B cell (primary cell): ENCODE results near the gene ZBTB14.

ENCODE experiments used
- EZH2 ChIP-seq: IDR thresholded peaks from 2 replicates; pipeline ENCODE4 v1.6.1; 2012; ENCODE audit warnings: borderline replicate concordance, low read depth, mild to moderate bottlenecking, moderate library complexity, low read length; ENCODE audit not compliant: insufficient read depth, poor library complexity, severe bottlenecking
- TF ChIP-seq, protein P1 (sequence below): fragments of 200-600 bp; IDR thresholded peaks from one replicate; pipeline ENCODE4 v1.8.0; 2022; ENCODE audit warnings: antibody characterized with exemption, mild to moderate bottlenecking

DNA sequence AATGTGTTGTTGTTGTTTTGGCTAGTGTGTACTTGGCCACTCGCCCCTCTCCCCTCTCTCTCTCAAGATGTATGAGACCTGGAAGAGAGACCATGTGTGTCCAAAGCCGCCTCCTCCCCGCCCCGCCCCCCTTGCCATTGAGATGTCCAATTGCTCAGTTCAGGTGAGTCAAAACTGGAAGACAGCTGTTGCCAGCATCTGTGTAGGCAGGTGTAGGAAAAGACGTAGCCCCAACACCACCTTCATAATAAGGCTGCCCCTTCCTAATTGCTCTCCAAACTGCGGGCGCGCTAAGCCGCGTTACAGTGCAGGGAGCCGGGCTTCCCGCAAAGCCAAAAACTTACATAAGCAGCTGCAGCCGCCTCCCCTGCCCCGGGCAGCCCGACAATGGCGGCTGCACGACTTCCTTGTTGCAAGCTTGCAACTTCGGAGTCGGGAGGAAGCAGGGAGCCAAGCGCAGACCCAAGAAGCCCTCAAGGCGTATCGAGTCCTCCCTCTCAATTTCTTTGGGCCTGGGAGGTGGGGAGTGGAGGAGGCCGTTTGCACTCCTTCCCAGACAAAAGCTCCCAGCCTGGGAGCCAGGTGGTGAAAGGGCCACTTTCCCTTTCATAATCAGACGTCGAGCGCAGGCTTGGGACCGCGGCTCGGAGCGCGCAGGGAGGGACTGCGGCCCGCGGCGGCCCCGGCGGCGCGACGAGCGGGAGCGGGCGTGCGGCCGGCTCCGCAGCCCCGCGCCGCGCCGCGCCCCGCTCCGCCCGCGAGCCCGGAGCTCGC, 882 bp downstream of the ZBTB14 start:
- TF ChIP-seq, protein P1, sequence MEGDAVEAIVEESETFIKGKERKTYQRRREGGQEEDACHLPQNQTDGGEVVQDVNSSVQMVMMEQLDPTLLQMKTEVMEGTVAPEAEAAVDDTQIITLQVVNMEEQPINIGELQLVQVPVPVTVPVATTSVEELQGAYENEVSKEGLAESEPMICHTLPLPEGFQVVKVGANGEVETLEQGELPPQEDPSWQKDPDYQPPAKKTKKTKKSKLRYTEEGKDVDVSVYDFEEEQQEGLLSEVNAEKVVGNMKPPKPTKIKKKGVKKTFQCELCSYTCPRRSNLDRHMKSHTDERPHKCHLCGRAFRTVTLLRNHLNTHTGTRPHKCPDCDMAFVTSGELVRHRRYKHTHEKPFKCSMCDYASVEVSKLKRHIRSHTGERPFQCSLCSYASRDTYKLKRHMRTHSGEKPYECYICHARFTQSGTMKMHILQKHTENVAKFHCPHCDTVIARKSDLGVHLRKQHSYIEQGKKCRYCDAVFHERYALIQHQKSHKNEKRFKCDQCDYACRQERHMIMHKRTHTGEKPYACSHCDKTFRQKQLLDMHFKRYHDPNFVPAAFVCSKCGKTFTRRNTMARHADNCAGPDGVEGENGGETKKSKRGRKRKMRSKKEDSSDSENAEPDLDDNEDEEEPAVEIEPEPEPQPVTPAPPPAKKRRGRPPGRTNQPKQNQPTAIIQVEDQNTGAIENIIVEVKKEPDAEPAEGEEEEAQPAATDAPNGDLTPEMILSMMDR = no peak
- no peak for TF ChIP-seq EZH2
